ENCODE results near the gene DMWD.
"Not testable (repeated sequence)": the region's sequence is repeated elsewhere in the genome, so short reads cannot be mapped to it uniquely, and the experiment has no call there.

The DMWD gene

DNA sequence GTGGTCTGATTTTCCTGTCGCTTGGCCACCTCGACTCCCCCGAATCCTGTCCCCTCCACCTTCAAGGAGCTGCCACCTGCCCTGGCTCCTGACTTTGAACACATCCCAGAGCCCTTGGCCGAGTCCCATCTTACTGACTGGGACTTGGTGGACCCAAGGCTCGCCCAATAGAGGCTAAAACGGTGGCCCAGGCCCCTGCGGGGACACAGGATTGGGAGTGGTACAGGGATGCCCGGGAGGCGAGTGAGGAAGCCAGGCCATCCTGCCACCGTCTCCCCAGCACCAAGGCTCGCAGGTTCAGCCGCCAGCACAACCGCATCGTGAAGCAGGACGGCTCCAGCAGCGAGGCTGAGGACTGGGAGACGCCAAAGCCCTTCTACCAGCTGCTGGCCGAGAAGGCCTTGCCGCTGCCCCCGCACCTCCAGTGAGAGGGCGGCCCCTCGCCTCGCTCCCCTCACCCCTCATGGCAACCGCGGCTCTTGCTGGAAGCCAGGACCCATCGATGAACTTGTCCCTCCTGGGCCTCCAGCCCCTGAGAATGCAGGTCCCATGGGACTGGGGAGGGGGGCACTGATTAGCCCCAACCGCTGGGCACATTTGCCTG is 28.9 kb downstream of the DMWD start:
- H3K4me3 ChIP-seq: no peak overlapping the region
- H3K27ac ChIP-seq: no peak overlapping the region

DNA sequence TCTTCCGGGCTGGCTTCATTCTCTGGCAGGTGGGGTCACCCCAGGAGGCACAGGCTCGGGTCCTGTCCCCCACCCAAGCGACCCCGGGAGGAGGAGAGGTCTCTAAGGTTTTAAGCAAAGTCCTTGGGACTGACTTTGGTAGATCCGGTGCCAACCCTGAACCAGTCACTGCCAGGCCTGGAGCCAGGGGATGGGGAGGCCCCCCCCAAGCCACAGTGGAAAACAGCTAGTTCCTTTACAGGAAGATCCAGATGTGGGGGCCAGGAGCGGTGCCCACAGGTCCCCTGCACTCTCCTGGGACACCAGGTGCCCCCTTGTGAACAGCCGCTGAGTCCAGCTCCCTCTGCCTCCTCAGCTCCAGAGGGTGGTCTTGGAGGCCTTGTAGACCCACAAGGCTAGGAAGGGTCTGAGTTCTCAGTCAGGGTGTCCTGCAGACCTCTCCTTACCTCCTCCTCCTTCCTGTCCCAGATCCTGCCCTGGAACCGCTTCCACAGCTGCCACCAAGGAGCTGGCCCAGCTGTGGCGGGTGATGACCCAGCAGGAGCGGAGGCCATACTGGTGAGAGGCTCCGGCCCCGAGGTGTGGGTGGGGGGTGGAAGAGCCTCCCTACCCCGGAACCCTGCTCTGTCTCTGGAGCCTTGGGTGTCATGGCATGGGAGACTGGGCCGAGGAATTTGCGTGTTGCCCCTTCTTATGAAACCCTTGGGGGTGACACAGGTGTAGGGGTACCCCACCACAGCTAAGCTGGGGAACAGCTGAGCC is 29.6 kb downstream of the DMWD start:
- no peak overlapping the region for H3K27ac ChIP-seq
- H3K4me3 ChIP-seq: no peak overlapping the region

DNA sequence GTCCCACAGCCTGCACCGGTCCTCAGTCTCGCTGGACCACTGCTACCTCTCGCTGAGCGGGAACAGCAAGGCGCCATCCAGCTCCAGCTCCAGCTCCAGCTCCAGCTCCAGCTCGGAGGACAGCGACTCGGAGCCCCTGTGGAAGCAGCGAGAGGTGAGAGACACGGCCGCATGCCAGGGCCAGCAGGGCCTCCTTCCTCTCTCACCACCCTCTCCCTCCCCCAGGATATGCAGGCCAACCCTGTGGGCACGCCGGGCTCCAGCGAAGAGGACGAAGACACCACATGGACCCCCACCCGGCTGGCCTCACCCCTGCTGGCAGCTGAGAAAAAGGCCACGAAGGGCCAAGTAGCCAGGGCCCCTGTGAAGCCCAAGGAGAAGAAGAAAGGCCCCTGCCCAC is 30.9 kb downstream of the DMWD start:
- H3K4me3 ChIP-seq: no peak overlapping the region
- H3K27ac ChIP-seq: no peak overlapping the region

DNA sequence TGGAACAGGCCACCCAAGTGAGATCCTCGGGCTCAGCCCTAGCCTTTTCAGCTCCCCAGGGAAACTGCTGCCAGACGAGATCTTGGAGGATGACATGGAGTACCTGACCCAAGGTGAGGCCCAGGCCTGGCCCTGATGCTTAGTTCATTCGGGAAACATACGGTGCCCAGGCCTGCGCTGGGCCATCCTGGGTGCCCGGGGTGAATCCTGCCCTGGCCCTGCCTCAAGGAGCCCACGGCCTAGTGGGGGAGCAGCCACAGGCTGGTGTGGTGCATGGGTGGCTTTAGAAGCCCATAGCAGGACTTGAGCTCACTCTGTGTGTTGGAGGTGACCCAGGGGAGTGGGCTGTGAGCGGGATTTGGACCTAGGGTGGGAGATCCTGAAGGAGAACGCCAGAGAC is 33.7 kb downstream of the DMWD start:
- no peak overlapping the region for H3K27ac ChIP-seq
- no peak overlapping the region for H3K4me3 ChIP-seq

DNA sequence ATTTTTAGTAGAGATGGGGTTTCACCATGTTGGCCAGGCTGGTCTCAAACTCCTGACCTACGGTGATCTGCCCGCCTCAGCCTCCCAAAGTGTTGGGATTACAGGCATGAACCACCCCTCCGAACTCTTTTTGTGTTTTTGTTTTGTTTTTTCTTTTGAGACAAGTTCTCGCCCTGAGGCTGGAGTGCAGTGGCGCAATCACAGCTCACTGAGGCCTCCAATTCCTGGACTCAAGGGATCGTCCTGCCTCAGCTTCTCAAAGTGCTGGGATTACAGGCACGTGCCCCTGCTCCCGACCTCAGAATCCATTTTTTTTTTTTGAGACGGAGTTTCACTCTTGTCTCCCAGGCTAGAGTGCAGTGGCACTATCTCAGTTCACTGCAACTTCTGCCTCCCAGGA is 35.0 kb downstream of the DMWD start:
- no peak overlapping the region for H3K4me3 ChIP-seq
- H3K27ac ChIP-seq: no peak overlapping the region

DNA sequence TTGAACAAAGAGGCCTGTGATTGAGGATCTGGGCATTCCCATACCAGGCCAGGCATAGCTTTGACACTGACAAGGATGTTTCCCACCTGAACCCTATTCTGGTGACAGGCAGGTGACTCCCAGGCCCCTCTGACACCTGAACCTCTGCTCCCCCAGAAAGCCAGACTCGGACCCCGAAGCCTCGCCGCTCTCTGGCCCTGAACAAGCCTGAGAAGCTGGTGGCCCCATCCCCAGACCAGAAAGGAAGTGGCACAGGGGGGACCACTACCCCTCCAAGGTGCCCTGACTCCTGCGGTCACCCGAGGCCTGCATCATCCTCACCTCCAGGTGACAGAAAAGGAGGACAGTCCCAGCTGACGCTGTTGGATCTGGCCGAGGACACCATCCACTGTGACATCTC is 38.3 kb downstream of the DMWD start:
- H3K4me3 ChIP-seq: no peak overlapping the region
- no peak overlapping the region for H3K27ac ChIP-seq

DNA sequence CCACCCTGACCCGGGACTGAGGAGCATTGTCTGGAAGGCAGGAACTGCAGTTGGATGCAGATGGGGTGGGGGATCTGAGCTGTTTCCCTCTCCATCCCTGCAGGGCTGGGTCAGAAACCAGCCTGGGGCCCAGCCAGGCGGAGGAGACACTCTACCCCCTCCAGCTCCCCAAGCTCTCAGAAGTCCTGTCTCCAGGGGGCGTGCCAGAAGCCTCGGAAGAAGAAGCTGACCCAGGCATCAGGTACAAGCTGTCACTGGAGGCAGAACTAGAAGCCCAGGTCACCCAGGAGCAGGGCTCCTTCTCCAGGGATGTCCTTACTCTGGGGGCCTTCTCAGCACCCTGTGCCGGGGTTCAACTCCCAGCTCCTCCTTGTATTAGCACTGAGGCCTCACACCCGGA is 39.1 kb downstream of the DMWD start:
- Histone ChIP-seq H3K27ac (no peak overlapping the region), H3K4me3 (no peak overlapping the region)

DNA sequence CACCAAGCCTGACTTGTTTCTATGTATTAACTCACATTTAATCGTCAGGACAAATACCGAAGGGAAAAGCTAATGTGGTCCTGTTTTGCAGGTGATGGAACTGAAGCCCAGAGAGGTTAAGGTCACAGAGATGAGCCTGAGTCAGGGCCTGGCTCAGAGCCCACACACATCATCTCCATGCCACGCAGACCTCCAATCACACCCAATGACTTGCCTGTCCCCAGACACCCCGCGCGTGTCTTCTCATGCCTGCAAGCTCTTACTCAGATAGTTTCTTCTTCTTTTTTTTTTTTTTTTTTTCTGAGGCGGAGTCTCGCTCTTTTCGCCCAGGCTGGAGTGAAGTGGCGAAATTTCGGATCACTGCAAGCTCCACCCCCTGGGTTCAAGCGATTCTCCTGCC is 40.0 kb downstream of the DMWD start:
- Histone ChIP-seq H3K27ac (no peak overlapping the region), H3K4me3 (no peak overlapping the region)

DNA sequence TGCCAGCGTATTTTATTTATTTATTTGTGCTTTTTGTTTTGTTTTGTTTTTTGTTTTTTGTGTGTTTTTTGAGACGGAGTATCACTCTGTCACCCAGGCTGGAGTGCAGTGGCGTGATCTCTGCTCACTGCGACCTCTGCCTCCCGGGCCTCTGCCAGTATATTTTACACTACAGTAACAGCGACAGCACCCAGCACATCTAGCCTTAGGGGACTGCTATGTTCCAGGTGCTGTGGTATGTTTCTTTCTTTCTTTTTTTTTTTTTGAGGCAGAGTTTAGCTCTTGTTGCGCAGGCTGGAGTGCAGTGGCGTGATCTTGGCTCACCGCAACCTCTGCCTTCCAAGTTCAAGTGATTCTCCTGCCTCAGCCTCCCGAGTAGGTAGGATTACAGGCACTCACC is 41.2 kb downstream of the DMWD start:
- H3K4me3 ChIP-seq, H3K27ac ChIP-seq: not testable (repeated sequence)

DNA sequence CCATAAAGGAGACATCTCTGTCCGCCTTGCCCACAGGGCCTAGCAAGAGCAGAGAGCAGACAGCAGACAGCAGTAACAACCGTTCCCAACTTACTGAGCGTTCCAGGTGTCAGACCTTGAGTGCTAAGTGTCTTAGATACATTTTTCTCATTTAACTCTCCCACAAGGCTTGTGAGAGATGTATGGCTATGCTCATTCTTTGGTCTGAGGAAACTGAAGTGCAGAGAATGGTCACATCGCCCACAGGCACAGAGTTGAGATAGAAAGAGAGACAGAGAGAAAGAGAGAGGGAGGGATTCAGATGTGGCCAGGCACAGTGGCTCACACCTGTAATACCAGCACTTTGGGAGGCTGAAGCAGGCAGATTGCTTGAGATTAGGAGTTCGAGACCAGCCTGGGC is 45.1 kb downstream of the DMWD start:
- H3K27ac ChIP-seq: no peak overlapping the region
- H3K4me3 ChIP-seq: no peak overlapping the region

DNA sequence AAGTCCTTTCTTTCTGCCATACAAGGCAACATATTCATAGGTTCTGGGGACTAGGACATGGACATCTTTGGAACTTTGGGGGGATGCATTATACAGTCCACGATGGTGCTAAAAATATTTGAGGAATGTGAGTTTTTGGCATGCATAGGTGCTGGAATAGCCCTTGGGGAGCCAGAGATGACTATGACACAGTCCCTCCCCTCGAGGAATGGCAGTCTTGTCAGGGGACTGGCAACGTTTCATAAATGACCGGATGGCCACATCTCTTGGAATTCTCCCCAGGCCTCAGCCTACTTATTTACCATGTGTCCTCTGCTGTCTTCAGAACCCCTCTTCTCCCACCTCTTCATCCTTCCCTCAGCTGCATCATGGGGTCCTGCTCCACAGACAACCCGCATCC is 45.8 kb downstream of the DMWD start:
- H3K27ac ChIP-seq: no peak overlapping the region

DNA sequence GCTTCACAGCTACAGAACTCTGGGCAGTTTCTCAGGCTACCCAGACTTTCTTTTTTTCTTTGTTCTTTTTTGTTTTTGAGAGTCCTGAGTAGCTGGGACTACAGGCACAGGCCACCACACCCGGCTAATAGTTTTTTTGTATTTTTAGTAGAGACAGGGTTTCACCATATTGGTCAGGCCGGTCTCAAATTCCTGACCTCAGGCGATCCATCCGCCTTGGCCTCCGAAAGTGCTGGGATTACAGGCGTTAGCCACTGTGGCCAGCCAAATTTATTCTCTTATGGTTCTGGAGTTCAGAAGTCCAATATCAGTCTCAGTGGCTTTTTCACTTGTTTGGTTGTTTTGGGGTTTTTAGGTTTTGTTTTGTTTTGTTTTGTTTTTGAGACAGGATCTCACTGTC is 47.0 kb downstream of the DMWD start:
- H3K27ac ChIP-seq: no peak overlapping the region
- H3K4me3 ChIP-seq: no peak overlapping the region

More for the DNA sequence above, 45.8 kb downstream of the DMWD start:
- no peak overlapping the region for H3K4me3 ChIP-seq

DNA sequence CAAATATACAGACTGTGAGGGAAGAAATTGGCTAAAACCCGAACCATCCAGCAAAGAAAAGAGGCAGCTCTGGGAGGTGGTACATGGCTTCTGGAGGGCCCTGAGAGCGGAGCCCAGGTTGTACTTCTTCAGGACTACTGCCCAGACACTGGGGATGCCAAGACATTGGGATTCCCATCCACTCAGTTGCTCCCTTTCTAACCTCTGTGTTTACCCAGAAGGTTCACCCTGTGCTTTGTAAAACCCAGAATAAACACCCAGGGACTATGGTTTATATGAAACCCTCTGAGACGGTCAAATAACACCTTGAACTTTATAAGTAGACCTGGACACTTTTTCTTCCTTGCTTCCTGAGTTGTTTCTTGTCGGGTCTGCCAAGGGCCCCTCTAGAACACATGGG is 49.7 kb downstream of the DMWD start:
- H3K4me3 ChIP-seq: no peak overlapping the region
- H3K27ac ChIP-seq: no peak overlapping the region

DNA sequence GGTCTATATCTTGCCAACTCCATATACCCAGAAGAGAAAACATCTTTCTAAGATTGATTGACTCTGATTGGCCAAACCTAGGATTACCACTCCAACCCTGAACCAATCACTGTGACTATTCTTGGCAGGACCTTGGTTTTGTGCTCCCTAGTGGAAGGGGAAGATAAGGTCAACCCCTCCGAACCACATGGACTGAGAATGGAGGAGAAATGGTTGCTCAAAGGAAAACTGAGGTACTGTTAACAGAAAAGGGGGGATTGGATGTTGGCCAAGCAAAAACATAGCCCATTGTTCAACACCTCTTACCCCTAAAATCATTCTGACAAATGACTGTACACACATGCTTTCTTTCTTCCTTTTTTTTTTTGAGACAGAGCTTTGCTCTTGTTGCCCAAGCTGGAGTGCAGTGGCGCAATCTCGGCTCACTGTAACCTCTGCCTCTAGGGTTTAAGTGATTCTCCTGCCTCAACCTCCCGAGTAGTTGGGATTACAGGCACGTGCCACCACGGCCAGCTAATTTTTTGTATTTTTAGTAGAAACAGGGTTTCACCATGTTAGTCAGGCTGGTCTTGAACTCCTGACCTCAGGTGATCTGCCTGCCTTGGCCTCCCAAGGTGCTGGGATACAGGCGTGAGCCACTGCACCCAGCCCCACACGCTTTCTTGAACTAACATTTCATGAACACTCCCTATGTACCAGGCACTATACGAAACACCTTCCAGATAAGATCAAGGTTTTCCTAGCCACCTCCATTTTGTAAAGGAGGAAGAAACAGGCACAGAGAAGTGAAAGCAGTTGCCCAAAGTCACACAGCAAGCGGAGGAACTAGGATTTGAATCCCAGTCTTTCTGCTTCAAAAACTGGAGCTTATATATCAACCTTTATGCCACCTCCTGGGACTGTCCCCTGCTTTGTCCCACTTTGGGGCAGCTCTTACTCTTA is 52.9 kb downstream of the DMWD start:
- Histone ChIP-seq H3K4me3 (no peak overlapping the region), H3K27ac (no peak overlapping the region)

DNA sequence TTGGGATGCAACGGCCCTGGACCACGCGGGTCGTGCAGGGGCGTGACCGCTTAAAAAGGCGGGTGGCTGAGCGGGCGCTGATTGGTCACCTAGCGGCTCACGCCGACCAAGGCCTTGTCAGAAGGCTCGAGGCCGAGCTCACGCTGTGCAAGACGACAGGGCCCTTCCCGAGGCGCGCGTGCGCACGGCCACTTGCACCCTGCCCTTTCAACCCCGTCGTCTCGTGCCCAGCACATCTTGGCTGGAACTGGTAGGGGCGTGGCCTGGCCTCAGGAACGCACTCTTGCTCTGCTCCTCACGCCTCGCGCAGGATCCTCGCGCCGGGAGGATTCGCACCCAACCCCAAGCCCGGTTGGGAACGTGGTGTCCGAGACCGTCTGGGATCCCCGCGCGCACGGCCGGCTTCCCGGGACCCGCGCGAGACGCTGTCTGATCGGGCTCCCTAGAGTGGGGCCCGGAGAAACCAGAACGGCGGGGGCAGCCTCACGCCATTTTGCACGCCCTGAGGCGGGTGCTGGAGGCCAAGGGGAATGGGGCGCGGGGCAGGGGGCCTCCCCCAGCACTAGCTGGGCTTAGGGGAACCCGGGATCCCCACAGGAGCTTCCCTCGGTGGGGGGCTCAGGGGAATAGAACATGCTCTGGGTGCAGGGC is 59.4 kb downstream of the DMWD start, which contains the start of gene MEIOSIN:
Gene MEIOSIN, plus strand, starts transcription at position 280 of the 651 bp plus-strand sequence. CDS start 1,938 bp downstream, outside the sequence.
- no peak within 1 kb of the TSS for H3K27ac ChIP-seq
- no peak within 1 kb of the TSS for H3K4me3 ChIP-seq
